ENCODE measurements around the gene PAGR1. TPM values are rescaled to one million over a fixed set of nuclear protein-coding genes. Genes with fewer than 3 reads are reported as not detected.

The PAGR1 gene
- total and polyA plus RNA-seq, 9 of the 15 experiments (the other 6 are each of a cell fraction or from before 2014, with no cell fraction given): 1.4 to 58.2 (median 16.8) TPM

DNA sequence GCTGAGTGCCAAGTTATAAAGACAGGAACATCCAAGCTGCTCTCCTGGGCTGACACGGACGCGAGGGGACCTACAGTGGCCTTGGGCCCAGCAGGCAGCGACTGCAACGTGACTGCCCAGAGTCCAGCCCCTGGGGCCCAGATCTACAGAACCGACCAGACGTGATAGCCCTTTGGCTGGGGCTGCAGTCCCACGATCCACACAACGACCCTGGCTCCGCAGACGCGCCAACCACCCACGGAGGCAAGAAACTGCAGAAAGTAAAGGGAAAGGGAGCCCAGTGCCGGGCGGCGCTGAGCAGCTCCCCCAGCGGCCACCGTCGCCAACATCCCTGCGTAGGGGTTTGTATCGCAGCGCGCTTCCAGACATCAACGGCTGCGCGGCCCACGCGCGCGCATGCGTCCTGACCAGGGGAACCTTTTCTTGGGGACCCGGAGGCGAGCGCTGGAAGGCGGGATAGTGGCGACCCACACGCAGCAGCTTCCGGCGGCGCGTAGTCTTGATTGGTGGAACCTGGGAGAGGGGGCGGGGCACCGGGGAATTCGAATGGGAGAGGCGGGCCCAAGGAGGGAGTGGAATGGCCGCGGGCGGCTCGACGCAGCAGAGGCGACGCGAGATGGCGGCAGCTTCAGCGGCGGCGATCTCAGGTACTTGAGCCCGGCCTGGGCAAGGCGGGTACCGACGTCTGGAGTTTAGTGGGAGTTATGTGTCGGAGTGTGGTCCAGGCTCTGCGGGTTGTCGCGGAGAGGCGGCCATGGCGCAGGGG, 25.6 kb upstream of the PAGR1 start, which contains the start of gene KIF22 (continued):
- TF ChIP-seq ZNF518B (CRISPR knock-in tag; IDR thresholded peaks at IDR 0.05): no peak
- TF ChIP-seq ZNF280A (IDR thresholded peaks at IDR 0.05; ENCODE audit: low read depth, partially characterized antibody): no peak
- TF ChIP-seq SLC30A9 (CRISPR knock-in tag; IDR thresholded peaks at IDR 0.05): no peak
- no peak for TF ChIP-seq ZNF263 (CRISPR knock-in tag; IDR thresholded peaks at IDR 0.05; ENCODE audit: borderline replicate concordance)
- TF ChIP-seq POLR3A (IDR thresholded peaks at IDR 0.05; ENCODE audit: borderline replicate concordance, extremely low read depth, insufficient read depth, insufficient read length): no peak
- TF ChIP-seq SREBF1 (IDR thresholded peaks at IDR 0.05; ENCODE audit: borderline replicate concordance, low read depth, low read length): no peak
- no peak for TF ChIP-seq HOMEZ (CRISPR knock-in tag; IDR thresholded peaks at IDR 0.05)
- TF ChIP-seq, protein P1, sequence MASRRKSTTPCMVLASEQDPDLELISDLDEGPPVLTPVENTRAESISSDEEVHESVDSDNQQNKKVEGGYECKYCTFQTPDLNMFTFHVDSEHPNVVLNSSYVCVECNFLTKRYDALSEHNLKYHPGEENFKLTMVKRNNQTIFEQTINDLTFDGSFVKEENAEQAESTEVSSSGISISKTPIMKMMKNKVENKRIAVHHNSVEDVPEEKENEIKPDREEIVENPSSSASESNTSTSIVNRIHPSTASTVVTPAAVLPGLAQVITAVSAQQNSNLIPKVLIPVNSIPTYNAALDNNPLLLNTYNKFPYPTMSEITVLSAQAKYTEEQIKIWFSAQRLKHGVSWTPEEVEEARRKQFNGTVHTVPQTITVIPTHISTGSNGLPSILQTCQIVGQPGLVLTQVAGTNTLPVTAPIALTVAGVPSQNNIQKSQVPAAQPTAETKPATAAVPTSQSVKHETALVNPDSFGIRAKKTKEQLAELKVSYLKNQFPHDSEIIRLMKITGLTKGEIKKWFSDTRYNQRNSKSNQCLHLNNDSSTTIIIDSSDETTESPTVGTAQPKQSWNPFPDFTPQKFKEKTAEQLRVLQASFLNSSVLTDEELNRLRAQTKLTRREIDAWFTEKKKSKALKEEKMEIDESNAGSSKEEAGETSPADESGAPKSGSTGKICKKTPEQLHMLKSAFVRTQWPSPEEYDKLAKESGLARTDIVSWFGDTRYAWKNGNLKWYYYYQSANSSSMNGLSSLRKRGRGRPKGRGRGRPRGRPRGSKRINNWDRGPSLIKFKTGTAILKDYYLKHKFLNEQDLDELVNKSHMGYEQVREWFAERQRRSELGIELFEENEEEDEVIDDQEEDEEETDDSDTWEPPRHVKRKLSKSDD (conservative IDR thresholded peaks at IDR 0.05; ENCODE audit: low read length): no peak
- TF ChIP-seq MYC (IDR thresholded peaks at IDR 0.05; ENCODE audit: low read depth, low read length): peak; percentile 62
- peak; percentile 26; the same call in 1 of the 2 replicates for TF ChIP-seq MYC (CRISPR knock-in tag; IDR thresholded peaks at IDR 0.05; ENCODE audit: borderline replicate concordance, low read depth)
- TF ChIP-seq, protein P2, sequence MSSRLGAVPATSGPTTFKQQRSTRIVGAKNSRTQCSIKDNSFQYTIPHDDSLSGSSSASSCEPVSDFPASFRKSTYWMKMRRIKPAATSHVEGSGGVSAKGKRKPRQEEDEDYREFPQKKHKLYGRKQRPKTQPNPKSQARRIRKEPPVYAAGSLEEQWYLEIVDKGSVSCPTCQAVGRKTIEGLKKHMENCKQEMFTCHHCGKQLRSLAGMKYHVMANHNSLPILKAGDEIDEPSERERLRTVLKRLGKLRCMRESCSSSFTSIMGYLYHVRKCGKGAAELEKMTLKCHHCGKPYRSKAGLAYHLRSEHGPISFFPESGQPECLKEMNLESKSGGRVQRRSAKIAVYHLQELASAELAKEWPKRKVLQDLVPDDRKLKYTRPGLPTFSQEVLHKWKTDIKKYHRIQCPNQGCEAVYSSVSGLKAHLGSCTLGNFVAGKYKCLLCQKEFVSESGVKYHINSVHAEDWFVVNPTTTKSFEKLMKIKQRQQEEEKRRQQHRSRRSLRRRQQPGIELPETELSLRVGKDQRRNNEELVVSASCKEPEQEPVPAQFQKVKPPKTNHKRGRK (tag; IDR thresholded peaks at IDR 0.05): no peak
- TF ChIP-seq SRSF3 (IDR thresholded peaks at IDR 0.05; ENCODE audit: insufficient read depth, low read length): no peak

Data from K562 (cell line).